SU-DHL-6 (cell line): Measurements from ENCODE around the gene RSRC2.

ENCODE experiments used
- H2AFZ ChIP-seq: fragments of 200-600 bp; sonication (generic); 2 replicates; pipeline ENCODE4 v1.6.1; 2014; ENCODE audit warnings: low read depth, mild to moderate bottlenecking, moderate library complexity, mixed read lengths, antibody characterized with exemption, low read length; ENCODE audit not compliant: severe bottlenecking
- H3F3A ChIP-seq: fragments of 200-600 bp; shearing (Covaris generic); 2 replicates; pipeline ENCODE4 v1.6.0; 2016; ENCODE audit warnings: antibody characterized with exemption, mild to moderate bottlenecking; ENCODE audit not compliant: insufficient read depth
- H3K27ac ChIP-seq: fragments of 200-600 bp; sonication (generic); 2 replicates; pipeline ENCODE4 v1.5.1; 2016; ENCODE audit warnings: low read depth, mild to moderate bottlenecking, low read length, moderate library complexity, mixed read lengths
- H3K27me3 ChIP-seq: fragments of 200-600 bp; sonication (generic), shearing (Covaris generic); 2 replicates; pipeline ENCODE4 v1.6.0; 2014; ENCODE audit warnings: mild to moderate bottlenecking, low read length
- H3K36me3 ChIP-seq: fragments of 200-600 bp; sonication (generic); 2 replicates; pipeline ENCODE4 v1.6.1; 2014; ENCODE audit warnings: mild to moderate bottlenecking, low read length, mixed read lengths
- H3K4me2 ChIP-seq: fragments of 300-600, 200-600 bp; shearing (Covaris generic), sonication (generic); 2 replicates; pipeline ENCODE4 v1.6.0; 2014; ENCODE audit warnings: low read length, low read depth, mild to moderate bottlenecking; ENCODE audit not compliant: poor library complexity, severe bottlenecking
- H3K4me3 ChIP-seq: fragments of 200-600 bp; sonication (generic); 2 replicates; pipeline ENCODE4 v1.5.1; 2014; ENCODE audit warnings: antibody characterized with exemption, low read length, mild to moderate bottlenecking, mixed read lengths; ENCODE audit not compliant: insufficient read depth, poor library complexity, severe bottlenecking
- H3K79me2 ChIP-seq: fragments of 200-600 bp; sonication (generic); 2 replicates; pipeline ENCODE4 v1.6.1; 2014; ENCODE audit warnings: mild to moderate bottlenecking, low read length, moderate library complexity; ENCODE audit not compliant: insufficient read depth
- H3K9ac ChIP-seq: fragments of 200-600 bp; sonication (generic); 2 replicates; pipeline ENCODE4 v1.7.0; 2014; ENCODE audit warnings: mild to moderate bottlenecking, low read length
- H3K9me2 ChIP-seq: fragments of 200-600 bp; sonication (generic); replicated peaks from 2 replicates; pipeline ENCODE4 v1.6.1; 2014; ENCODE audit warnings: low read length; ENCODE audit not compliant: insufficient read depth
- H3K9me3 ChIP-seq: fragments of 200-600 bp; sonication (generic); 2 replicates; pipeline ENCODE4 v1.6.1; 2014; ENCODE audit warnings: low read length, mixed read lengths; ENCODE audit not compliant: insufficient read depth
- H4K20me1 ChIP-seq: fragments of 200-600 bp; sonication (generic); 2 replicates; pipeline ENCODE4 v1.6.1; 2014; ENCODE audit warnings: low read depth, mild to moderate bottlenecking, antibody characterized with exemption, low read length, moderate library complexity, mixed read lengths
- EZH2phosphoT487 ChIP-seq: fragments of 200-600 bp; sonication (generic), shearing (Covaris generic); conservative IDR thresholded peaks from 2 replicates; pipeline ENCODE4 v1.6.1; 2018; ENCODE audit warnings: mild to moderate bottlenecking, antibody characterized with exemption, low read length, moderate library complexity, mixed read lengths
- TF ChIP-seq, protein P1 (sequence below): fragments of 200-600 bp; sonication (generic); IDR thresholded peaks from one replicate; pipeline ENCODE4 v1.5.1; 2017; ENCODE audit warnings: antibody characterized with exemption, mild to moderate bottlenecking, low read length, moderate library complexity; ENCODE audit not compliant: insufficient read depth, poor library complexity, severe bottlenecking

The RSRC2 gene

DNA sequence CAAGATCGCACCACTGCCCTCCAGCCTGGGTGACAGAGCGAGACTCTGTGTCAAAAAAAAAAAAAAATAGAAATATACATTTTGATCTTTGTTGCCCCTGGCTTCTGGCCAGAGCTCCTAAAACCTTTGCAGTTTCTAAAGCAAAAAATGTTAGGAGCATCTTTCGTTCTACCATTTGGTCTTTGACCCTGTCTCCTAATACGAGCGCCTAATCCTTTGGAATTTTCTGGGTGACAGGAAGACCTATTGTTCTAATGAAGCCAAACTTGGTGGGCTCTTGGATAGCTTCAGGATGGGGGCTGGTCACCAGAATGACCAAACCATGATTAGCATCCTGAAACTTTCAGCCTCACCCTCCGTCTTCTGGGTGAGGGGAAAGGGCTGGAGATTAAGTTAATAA lies 72.0 kb downstream of the RSRC2 start:
- no peaks in the 10 kb centered on the region for H3K79me2 ChIP-seq
- H3K9ac ChIP-seq, result no peak overlapping the region
- no peaks in the 10 kb centered on the region for H4K20me1 ChIP-seq
- H3K27me3 ChIP-seq, result no peaks in the 10 kb centered on the region
- no peaks in the 10 kb centered on the region for H3K9me3 ChIP-seq
- H3F3A ChIP-seq, result no peaks in the 10 kb centered on the region
- no peak overlapping the region for H2AFZ ChIP-seq
- TF ChIP-seq EZH2phosphoT487, result no peak
- TF ChIP-seq, protein P1, sequence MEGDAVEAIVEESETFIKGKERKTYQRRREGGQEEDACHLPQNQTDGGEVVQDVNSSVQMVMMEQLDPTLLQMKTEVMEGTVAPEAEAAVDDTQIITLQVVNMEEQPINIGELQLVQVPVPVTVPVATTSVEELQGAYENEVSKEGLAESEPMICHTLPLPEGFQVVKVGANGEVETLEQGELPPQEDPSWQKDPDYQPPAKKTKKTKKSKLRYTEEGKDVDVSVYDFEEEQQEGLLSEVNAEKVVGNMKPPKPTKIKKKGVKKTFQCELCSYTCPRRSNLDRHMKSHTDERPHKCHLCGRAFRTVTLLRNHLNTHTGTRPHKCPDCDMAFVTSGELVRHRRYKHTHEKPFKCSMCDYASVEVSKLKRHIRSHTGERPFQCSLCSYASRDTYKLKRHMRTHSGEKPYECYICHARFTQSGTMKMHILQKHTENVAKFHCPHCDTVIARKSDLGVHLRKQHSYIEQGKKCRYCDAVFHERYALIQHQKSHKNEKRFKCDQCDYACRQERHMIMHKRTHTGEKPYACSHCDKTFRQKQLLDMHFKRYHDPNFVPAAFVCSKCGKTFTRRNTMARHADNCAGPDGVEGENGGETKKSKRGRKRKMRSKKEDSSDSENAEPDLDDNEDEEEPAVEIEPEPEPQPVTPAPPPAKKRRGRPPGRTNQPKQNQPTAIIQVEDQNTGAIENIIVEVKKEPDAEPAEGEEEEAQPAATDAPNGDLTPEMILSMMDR, result no peak
- H3K4me2 ChIP-seq, result no peak overlapping the region
- H3K36me3 ChIP-seq, result no peaks in the 10 kb centered on the region
- H3K27ac ChIP-seq, result no peak overlapping the region
- no peaks in the 10 kb centered on the region for H3K9me2 ChIP-seq
- H3K4me3 ChIP-seq, result no peak overlapping the region

DNA sequence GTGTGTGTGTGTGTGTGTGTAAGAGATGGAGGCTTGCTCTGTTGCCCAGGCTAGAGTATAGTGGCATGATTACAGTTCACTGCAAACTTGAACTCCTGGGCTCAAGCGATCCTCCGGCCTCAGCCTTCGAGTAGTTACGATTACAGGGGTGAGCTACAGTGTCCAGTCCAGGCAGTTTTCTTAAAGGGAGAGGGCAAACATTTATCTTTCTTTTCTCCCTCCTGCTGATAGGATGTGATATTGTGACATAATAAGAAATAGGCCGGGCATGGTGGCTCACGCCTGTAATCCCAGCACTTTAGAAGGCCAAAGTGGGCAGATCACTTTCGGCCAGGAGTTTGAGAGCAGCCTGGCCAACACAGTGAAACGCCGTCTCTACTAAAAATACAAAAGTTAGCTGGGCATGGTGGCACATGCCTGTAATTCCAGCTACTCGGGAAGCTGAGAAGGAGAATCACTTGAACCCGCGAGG lies 72.5 kb downstream of the RSRC2 start:
- Histone ChIP-seq H3K9me2 (no peaks in the 10 kb centered on the region), H3K27me3 (no peaks in the 10 kb centered on the region), H3F3A (no peaks in the 10 kb centered on the region), H2AFZ (no peak overlapping the region), H4K20me1 (no peaks in the 10 kb centered on the region), H3K36me3 (no peaks in the 10 kb centered on the region), H3K27ac (no peak overlapping the region), H3K79me2 (no peaks in the 10 kb centered on the region), H3K9ac (no peak overlapping the region), H3K4me3 (no peak overlapping the region), H3K4me2 (no peak overlapping the region), H3K9me3 (no peaks in the 10 kb centered on the region)
- TF ChIP-seq EZH2phosphoT487, result no peak
- TF ChIP-seq, protein P1, result no peak
